NCI-H2081 (cell line): ENCODE measurements around the gene SNX21.
"Not testable (repeated sequence)": the region's sequence is repeated elsewhere in the genome, so short reads cannot be mapped to it uniquely, and the experiment has no call there.

Source experiments
- DNase-seq, 2 experiments: peaks; one replicate each; lab custom pipeline; 2025; lab: John Stamatoyannopoulos, UW

Gene SNX21

DNA sequence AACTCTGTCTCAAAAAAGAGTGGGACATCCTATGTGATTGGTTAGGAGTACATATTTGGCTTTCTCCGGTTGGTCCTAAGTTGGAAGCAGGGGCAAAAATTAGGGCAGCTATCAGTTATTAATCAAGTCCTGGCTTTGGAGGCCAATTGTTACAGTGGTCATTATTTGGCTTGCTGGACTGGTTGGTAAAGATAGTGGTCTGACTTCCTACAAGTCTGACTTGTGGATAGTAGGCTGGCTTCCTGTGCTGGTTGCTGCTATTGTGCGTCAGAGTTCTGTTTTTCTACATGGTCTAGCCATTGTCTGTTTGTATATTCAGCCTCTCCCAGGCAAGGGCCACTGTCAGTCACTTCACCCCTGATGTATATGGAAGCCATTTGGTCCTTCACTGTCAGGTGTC, 16.6 kb downstream of the SNX21 start:
- no peak for DNase-seq

DNA sequence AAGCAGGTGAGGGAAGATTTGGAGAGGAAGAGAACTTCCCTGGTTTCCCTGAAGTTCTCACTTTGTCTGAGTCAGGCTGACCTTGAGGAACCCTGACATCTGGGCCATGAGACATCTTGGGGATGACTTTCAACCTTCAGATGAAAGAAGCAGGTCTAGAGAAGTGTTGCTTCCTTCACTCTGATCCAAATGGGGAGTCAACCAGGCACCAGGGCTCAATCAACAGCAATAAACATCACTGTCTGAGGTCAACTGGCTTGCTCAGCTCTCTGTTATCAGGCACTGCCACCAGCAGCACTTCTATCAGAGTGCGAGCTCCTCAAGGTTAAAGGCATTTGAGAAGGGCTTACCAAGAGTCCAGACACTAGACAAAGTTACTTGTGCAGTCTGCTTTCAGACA, 17.3 kb downstream of the SNX21 start:
- DNase-seq, result no peak

DNA sequence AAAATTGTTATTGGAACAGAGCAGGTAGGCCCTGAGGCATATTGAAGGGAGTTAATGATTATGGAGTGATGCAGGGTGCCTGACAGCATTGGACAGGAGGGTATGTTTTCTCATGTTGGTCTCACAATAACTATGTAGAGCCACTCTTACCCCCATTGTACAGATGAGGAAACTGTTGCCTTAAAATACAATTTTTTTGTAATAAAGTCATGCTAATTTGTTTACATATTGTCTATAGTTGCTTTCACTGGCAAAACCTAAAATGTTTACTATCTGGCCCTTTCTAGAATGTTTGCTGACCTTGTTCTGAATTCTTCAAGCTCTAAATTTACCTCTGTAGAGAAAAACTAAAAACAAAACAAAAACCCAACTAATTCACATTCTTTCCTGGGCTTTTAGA, 17.9 kb downstream of the SNX21 start:
- DNase-seq, result no peak

DNA sequence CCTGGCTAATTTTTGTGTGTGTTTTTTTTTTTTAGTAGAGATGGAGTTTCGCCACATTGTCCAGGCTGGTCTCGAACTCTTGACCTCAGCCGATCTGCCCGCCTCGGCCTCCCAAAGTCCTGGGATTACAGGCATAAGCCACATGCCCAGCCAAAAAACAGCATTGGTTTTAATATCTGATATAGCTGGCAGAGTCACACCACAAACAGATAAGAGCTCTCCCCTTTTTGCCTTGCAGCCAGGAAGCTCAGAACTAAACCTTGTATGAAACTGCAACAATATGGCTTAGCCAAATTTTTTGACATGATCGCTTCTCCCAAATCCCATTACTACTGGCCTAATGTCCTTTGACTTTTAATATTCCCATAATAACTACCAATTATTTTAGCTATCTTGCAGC, 18.7 kb downstream of the SNX21 start:
- DNase-seq, result no peak

DNA sequence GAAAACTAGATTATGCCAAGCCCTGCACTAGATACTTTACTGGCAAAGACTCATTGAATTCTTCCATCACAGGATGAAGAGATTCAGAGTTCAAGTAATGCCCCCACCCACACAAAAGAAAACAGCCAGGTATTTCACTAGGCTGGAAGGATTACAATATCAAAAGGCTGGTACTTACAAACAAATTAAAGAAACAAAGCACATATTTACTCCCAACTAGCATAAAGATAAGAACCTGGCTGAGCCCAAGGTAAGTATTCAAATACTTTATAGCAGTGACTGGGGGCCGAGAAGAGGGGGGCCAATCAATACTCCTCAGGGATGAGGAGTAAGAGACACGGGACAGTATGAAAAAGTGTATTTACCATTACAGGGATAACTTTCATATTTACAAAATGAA, 19.9 kb downstream of the SNX21 start:
- DNase-seq, result no peak

DNA sequence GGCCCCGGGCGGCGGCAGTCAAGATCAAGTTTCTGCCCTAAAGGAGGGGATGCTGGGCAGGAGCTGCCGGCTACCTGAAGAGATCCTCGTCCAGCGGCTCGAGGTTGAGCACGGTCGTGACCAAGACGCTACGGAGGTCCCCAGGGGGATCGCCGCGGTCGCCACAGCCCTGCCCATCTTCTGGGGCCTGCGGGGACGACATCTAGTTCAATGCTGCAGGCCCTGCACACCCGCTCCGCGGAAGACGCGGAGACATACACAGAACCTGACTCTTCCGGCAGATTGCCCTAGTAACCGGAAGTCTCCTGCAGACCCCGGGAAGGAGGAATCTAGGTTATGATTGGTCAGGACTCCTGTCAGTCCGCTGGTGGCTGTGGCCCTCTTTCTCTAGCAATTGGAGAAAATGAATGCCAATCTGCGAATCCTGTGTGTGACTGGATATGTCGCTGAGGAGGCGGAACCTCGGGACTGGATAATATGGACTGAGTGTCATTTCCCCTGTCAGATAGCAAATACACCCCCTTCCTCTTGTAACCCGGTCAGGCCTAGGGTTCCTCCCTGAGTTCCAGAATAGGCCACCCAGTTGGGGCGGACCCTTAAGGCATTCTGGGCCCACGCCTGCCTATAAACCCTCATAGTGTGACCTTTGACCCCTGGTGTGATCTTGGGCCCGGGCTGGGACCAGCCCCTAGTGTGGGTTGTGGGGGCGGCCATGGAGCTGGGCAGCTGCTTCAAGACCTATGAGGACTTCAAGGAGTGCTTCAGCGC, 23.7 kb downstream of the SNX21 start, which contains the start of the genes ACOT8 and ZSWIM3:
ACOT8 (minus strand) TSS at position 279 of the 768 bp plus-strand sequence; CDS start at position 202, 77 bp downstream.
ZSWIM3 (plus strand) TSS at position 501 of the 768 bp plus-strand sequence; CDS start at position 713, 212 bp downstream.
- DNase-seq, result peak; percentile 99 to 100

DNA sequence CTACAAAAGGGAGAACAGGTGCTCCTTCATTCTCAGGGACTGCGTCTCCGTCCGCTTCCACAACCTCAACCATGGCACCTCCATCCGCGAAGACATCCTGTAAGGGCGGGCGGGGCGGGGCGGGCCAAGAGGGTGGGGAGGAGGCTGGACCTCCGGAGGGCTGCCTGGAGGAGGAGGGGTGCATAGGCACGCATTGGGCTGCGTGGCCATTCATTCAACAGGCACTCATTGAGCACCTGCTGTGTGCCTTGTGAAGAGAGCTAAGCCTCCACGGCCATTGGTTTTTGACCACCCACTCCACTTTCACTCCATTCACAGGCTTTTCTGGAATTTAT, 24.2 kb downstream of the SNX21 start:
- DNase-seq, result peak; percentile 12 to 57

DNA sequence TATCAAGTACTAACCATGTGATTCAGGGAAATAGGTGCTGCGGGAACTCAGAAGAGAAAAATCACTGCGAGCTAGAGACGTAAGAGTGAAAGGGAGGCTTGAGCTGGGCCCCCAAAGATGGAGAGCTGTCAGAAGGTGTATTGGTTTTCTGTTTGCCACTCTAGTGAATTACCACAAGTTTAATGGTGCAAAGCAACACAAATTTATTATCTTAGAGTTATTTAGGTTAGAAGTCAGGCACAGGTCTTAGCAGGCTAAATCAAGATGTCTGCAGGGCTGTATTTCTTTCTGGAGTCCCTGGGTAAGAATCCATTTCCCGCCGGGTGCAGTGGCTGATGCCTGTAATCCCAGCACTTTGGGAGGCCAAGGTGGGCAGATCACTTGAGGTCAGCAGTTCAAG, 26.3 kb downstream of the SNX21 start:
- no peak for DNase-seq

DNA sequence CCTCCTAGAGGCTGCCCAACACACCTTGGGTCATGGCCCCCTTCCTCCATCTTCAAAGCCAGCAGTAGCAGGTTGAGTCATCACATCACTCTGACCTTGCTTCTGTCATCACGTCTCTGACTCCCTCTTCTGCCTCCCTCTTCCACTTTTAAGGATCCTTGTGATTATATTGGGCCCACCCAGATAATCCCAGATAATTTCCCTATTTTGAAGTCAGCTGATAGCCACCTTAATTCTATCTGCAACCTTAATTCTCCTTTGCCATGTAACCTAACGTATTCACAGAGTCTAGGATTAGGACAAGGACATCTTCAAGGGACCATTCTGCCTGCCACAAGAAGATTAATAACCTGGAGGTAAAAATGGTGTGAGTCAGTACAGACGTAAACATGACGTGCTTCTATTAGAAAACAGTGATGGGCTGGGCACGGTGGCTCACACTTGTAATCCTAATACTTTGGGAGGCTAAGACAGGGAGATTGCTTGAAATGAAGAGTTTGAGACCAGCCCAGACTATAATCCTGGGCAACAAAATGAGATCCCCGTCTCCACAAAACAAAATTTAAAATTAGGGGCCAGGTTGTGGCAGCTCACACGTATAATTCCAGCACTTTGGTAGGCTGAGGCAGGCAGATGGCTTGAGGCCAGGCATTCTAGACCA, 27.1 kb downstream of the SNX21 start:
- DNase-seq, result no peak

DNA sequence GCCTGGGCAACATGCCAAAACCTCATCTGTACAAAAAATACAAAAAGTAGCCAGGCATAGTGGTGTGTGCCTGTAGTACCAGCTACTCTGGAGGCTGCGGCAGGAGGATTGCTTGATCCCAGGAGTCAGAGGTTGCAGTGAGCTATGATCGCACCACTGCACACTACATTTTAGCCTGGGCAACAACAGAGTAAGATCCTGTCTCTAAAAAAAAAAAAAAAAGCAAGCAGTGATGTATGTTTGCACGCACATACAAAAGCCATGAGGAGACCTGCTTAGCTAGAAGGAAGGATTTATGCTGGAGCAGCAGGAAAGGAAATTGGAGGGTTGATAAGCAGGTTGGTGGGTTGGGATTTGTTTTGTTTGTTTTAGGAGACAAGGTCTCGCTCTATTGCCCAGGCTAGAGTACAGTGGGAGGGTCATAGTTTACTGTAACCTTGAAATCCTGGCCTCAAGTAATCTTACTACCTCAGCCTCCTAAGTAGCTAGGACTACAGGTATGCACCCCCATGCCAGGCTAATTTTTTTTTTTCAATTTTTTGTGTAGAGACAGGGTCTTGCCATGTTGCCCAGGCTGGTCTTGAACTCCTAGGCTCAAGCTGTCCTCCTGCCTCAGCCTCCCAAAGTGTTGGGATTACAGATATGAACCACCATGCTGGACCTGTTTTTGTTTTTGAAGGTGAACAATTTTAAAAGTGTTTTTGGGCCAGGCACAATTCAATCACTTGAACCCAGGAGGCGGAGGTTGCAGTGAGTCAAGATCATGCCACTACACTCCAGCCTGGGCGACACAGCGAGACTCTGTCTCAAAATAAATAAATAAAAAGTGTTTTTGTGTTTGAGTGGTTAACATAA, 27.8 kb downstream of the SNX21 start:
- peak; percentile 25 to 45 for DNase-seq

DNA sequence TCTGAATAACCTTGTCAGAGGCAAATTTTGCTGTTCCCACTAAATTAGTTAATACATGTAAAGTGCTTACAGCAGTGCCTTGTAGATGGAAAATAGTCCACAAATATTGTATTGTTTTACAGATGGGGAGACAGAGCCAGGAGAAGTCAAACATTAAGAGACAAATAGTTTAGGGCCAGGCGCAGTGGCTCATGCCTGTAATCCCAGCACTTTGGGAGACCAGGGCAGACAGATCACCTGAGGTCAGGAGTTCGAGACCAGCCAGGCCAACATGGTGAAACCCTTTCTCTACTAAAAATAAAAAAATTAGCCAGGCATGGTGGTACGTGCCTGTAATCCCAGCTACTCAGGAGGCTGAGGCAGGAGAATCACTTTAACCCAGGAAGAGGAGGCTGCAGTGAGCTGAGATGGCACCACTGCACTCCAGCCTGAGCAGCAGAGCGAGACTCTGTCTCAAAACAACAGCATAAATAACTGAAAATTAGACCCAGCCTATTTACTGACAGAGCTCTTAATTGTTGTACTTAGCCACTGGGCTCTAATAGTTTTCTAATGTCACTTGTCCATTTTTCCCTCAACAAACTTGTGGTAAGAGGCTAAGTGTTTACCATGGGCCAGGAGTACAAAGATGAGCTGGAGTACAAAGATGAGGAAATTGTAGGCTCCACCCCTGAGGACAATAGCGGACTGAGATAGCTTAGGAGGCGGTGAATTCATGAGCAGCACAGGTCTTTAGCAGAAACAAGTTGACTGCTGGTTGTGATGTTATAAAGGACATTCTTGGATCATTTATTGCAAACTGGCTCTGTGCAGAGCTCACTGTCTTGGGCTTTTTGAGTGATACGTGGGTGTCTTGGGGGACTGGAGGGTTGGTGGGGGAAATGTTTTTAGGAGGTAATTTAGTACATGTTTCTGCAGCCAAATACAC, 30.2 kb downstream of the SNX21 start:
- peak; percentile 21 to 30 for DNase-seq

DNA sequence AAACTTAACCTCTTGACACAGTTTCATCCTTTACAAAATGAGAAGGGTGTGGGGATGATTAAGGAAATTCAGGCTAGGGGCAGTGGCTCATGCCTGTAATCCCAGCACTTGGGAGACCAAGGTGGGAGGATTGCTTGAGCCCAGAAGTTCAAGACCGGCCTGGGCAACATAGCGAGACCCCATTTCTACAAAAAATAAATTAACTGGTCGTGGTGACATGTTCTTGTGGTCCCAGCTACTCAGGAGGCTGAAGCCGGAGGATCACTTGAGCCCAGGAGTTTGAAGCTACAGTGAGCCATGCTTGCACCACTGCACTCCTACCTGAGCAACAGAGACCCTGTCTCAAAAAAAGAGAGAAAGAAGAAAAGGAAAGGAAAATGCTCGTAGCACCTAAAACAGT, 32.9 kb downstream of the SNX21 start:
- no peak for DNase-seq

DNA sequence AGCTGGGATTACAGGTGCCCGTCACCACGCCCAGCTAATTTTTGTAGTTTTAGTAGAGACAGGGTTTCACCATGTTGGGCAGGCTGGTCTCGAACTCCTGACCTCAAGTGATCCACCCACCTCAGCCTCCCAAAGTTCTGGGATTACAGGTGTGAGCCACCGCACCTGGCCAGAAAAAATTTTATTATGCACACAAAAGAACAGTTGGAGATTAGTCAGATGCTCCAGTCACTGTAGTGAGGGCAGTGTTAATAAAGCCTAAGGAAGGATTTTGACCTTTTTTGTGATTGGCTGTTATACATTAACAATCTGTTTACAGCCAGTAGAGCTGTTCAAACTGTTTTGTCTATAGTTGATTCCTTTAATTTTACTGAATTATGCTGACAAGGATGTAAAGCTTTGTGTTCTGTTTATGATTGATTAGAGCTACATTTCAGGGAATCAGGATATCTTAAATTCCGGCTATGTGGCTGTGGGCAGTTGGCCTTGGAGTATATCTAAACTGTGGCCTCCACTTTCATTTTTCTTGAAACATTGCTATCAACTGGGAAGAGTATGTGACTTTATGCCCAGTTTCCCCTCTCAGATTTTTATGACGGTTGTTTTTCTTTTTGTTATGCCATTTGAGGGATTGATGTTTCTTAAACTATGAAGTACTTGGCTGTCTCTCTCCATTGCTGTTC, 33.7 kb downstream of the SNX21 start:
- no peak for DNase-seq

DNA sequence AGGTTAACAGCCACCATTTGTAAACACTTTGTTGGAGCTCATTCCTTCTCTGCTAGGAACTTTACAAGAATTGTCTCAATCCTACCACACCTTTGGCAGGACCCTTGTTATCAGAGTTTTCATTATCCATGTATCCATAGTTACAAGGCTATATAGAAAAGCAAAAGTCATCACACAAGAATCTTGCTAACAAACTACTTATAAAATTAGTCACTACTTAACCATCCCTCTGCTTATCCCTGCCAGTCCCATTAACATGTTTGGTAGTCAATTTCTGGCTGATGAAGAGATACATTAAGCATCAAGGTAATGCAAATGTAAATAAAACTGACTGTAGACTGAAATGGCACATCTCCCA, 34.2 kb downstream of the SNX21 start:
- DNase-seq, result no peak

DNA sequence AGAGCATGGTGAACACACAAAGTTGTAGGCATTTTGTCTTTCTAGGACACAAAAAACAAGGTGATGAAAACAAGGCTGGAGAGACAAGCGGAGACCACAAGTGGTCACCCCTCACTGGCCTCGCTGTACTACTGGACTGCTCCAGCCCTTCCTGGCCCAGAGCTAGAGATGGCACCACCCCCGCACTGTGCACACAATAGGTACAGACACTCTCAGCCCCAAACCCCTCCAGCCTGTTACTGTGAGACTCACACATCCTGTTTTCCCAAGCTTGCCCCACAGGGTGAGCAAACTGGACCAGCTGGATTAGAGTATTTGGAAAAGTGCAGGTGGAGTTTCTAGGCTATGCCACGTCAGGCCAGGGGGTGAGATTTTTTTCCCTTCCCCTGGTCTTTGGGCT, 39.0 kb downstream of the SNX21 start:
- no peak for DNase-seq

DNA sequence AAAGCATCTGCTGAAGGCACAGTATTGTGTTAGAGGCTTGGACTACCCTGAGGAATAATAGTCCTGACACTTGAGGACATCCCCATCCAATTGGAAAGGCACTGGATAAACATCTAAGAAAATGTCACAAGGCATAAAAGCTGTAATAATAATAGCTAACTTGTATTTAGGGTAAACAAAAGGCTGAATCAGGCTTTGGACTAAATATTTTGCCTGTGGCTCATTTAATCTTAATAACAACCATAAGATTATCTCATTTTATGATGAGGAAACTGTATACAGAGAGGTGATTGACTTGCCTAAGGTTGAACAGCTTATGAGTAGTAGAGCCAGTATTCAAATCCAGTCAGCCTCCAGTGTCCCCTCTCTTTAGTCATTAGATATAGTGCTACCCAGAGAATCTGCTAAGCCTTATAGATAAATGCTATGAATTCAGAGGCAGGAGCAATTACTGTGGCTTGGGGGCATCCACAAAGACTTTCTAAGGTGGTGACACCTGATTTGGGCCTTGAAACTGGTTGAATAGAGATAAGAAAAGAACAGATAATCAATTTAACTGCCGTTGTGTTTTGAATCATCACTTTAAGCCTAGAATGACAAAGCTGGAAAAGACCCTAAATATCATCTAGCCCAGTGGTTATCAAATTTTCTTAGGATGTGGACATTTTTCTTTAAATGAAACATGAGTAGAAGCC, 40.0 kb downstream of the SNX21 start:
- no peak for DNase-seq

DNA sequence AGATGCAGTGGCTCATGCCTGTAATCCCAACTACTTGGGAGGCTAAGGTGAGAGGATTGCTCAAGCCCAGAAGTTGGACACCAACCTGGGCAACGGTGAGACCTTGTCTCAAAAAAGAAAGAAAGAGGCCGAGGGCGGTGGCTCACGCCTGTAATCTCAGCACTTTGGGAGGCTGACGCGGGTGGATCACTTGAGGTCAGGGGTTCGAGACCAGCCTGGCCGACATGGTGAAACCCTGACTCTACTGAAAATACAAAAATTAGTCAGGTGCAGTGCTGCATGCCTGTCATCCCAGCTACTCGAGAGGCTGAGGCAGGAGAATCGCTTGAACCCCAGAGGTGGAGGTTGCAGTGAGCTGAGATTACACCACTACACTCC, 40.5 kb downstream of the SNX21 start:
- DNase-seq, result not testable (repeated sequence)

DNA sequence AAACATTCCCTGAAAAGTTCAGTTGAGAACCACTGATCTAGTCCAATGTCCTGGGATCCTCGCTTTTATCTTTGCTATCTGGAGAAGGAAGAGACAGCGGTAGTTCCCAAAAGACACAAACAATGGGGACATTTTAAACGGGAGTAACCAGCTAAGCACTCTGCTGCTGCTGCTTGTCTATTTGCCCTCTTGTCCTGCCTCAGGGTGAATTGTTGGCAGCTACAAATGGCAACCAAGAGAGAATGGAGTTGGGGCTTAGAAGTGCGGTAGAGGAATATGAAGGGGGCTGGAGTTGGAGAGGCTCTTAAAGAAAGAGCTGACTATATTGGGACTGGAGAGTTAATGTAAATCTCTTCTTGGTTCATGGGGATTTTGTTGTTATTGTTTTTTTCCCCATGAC, 41.0 kb downstream of the SNX21 start:
- no peak for DNase-seq

DNA sequence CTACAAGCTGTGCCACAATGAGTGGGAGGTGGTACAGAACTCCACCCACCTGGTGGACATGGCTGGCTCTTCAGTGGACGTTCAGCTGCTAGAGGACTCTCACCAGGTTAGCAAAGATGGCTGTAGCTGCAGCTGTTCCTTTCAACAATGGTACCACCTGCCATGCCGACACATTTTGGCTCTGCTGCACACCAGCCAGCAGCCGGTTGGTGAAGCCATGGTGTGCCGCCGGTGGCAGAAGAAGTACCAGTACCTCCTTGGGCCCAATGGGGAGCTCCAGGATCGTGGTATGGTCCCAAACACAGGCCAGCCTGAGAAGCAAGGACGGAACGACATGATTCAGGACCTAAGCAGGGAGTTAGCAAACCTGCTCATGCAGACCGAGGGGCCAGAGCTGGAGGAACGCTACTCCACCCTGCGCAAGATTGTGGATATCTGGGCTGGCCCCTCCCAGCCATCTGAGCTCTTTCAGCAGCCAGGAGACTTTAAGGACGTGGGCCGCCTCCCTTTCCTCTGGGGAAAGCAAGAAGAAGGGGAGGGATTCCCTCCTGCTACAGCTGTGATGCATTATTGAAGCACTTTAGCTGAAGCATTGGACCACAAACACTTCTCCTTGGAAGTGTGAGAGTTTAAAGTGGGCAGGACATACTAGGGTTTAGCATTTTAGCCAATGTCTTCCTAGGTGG, 44.6 kb downstream of the SNX21 start:
- DNase-seq, result no peak
